Loucy (cell line): Measurements from ENCODE around the gene SLC27A4.

Experiments
- CTCF ChIP-seq: fragments of 200-600 bp; sonication (generic); conservative IDR thresholded peaks from 2 replicates; pipeline ENCODE4 v1.5.1; 2014; ENCODE audit warnings: mild to moderate bottlenecking, antibody characterized with exemption, low read length
- EZH2phosphoT487 ChIP-seq: fragments of 200-600 bp; IDR thresholded peaks from 2 replicates; pipeline ENCODE4 v1.6.1; 2018; ENCODE audit warnings: antibody characterized with exemption, mild to moderate bottlenecking, moderate library complexity, borderline replicate concordance

DNA sequence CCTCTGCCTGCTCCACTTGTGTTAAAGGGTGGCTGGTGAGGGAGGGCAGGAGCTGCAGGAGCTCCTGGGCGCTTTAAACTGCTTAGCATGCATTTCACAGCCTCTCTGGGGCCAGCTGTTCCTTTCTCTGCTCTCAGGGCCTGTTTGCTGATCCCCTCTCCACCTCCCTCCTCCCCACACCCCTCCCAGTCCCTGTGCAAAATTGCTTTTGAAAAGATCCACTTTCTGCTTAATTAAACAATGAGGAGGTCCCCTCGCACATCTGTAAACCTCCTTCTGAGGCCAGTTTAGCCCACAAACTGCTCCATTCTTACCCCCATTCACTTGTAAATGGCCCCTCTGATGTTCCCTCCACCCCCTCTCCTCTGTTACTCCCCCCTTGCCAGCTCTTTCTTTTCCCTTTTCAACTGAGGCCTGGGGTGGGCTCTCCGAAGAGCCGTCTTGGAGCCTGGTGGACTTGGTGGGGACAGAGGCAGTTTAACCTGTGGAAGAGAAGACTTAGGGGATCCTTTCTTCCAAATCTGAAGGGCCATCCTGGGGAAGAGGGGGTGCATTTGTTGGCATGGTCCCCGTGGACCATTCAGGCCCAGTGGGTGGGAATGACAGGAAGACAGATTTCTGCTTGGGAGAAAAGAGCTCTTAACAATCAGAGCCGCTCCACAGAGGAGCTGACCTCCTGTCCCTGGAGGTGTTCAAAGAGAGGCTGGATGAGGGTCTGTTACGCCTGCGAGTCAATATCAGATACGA is 42.9 kb downstream of the SLC27A4 start:
- TF ChIP-seq CTCF, result no peak
- TF ChIP-seq EZH2phosphoT487, result no peak
